CD4-positive, alpha-beta T cell treated with Interferon gamma for 1 hour (primary cell): ENCODE data around the gene ZNF618.
"Not testable (repeated sequence)": the region's sequence is repeated elsewhere in the genome, so short reads cannot be mapped to it uniquely, and the experiment has no call there.

Source experiments
- DNase-seq: peaks from one replicate; pipeline ENCODE4 v3.0.0-alpha.2; 2020

Gene ZNF618

GRCh38 chr9:114070188-114071103 lies 194.3 kb downstream of the ZNF618 start:
- DNase-seq: no peak

GRCh38 chr9:114071197-114071795 lies 195.2 kb downstream of the ZNF618 start:
- no peak for DNase-seq

- no peak for DNase-seq
Observed at GRCh38 chr9:114072184-114073140, 196.4 kb downstream of the ZNF618 start.

- DNase-seq: no peak
Observed at GRCh38 chr9:114075602-114076001, 199.5 kb downstream of the ZNF618 start.

- no peak for DNase-seq
Observed at GRCh38 chr9:114076237-114077161, 200.4 kb downstream of the ZNF618 start.

GRCh38 chr9:114077162-114077837 lies 201.2 kb downstream of the ZNF618 start:
- DNase-seq: no peak

GRCh38 chr9:114078021-114078780 lies 202.1 kb downstream of the ZNF618 start, which contains the start of gene AMBP:
AMBP (minus strand) TSS chr9:114078300; CDS start chr9:114078209, 91 bp downstream.
- no peak for DNase-seq

- DNase-seq: no peak
Observed at GRCh38 chr9:114078781-114079156, 202.7 kb downstream of the ZNF618 start.

- DNase-seq: no peak
Observed at GRCh38 chr9:114080195-114080772, 204.2 kb downstream of the ZNF618 start.

- no peak for DNase-seq
Observed at GRCh38 chr9:114080773-114081440, 204.8 kb downstream of the ZNF618 start.

- no peak for DNase-seq
Observed at GRCh38 chr9:114081441-114082016, 205.4 kb downstream of the ZNF618 start.

GRCh38 chr9:114082017-114082762 lies 206.1 kb downstream of the ZNF618 start:
- peak; percentile 54 for DNase-seq

GRCh38 chr9:114082763-114083412 lies 206.8 kb downstream of the ZNF618 start:
- DNase-seq: not testable (repeated sequence)

GRCh38 chr9:114083666-114084065 lies 207.6 kb downstream of the ZNF618 start:
- no peak for DNase-seq

- no peak for DNase-seq
Observed at GRCh38 chr9:114084282-114085073, 208.4 kb downstream of the ZNF618 start.

GRCh38 chr9:114085387-114085789 lies 209.3 kb downstream of the ZNF618 start:
- no peak for DNase-seq

- no peak for DNase-seq
Observed at GRCh38 chr9:114086009-114086408, 209.9 kb downstream of the ZNF618 start.
